ENCODE data around the gene PTPRN2.
"Not testable (repeated sequence)": the region's sequence is repeated elsewhere in the genome, so short reads cannot be mapped to it uniquely, and the experiment has no call there.

Gene PTPRN2

DNA sequence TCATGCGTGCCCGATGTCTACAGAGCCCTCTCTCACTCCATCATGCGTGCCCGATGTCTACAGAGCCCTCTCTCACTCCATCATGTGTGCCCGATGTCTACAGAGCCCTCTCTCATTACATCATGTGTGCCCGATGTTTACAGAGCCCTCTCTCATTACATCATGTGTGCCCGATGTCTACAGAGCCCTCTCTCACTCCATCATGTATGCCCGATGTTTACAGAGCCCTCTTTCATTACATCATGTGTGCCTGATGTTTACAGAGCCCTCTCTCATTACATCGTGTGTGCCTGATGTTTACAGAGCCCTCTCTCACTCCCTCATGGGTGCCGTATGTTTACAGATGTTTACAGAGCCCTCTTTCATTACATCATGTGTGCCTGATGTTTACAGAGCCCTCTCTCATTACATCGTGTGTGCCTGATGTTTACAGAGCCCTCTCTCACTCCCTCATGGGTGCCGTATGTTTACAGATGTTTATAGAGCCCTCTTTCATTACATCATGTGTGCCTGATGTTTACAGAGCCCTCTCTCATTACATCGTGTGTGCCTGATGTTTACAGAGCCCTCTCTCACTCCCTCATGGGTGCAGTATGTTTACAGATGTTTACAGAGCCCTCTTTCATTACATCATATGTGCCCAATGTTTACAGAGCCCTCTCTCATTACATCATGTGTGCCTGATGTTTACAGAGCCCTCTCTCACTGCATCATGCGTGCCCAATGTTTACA lies 739.7 kb downstream of the PTPRN2 start:
- DNase-seq: not testable (repeated sequence)

- not testable (repeated sequence) for DNase-seq
Observed at GRCh38 chr7:157846746-157847145, 740.9 kb downstream of the PTPRN2 start.

GRCh38 chr7:157846271-157846670 lies 741.4 kb downstream of the PTPRN2 start:
- DNase-seq: no peak

GRCh38 chr7:157845203-157845835 lies 742.3 kb downstream of the PTPRN2 start:
- no peak for DNase-seq

- DNase-seq: no peak
Observed at GRCh38 chr7:157844611-157845010, 743.0 kb downstream of the PTPRN2 start.

- DNase-seq: no peak
Observed at GRCh38 chr7:157844141-157844540, 743.5 kb downstream of the PTPRN2 start.

- DNase-seq: no peak
Observed at GRCh38 chr7:157843336-157844140, 744.1 kb downstream of the PTPRN2 start.

DNA sequence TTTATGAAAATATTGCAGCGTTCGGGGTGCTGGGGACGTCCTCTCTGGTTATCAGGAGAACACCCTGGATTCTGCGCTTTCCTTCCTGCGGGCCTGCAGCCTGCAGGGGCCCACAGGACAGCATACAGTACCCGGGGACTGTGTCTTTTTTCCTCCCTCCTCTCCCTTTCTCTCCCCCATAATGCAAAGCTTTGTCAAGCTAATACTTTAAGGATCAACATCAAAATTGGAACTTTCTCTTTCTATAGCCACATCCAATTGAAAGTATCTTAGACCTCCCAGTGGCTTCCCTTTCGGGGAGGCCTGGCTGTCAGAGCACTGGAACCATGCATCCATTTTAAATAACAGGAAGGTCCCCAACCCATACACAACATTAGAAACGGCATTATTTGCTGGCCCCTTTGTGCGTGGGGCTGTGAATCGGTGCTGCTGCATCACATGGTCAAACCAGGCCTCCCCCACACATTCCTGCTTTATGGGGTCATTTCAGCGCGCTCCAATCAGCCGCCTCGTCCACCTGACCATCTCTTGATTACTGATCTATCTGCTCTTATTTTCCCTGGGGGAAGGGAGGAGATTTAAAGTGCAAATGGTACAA lies 745.8 kb downstream of the PTPRN2 start:
- no peak for DNase-seq

DNA sequence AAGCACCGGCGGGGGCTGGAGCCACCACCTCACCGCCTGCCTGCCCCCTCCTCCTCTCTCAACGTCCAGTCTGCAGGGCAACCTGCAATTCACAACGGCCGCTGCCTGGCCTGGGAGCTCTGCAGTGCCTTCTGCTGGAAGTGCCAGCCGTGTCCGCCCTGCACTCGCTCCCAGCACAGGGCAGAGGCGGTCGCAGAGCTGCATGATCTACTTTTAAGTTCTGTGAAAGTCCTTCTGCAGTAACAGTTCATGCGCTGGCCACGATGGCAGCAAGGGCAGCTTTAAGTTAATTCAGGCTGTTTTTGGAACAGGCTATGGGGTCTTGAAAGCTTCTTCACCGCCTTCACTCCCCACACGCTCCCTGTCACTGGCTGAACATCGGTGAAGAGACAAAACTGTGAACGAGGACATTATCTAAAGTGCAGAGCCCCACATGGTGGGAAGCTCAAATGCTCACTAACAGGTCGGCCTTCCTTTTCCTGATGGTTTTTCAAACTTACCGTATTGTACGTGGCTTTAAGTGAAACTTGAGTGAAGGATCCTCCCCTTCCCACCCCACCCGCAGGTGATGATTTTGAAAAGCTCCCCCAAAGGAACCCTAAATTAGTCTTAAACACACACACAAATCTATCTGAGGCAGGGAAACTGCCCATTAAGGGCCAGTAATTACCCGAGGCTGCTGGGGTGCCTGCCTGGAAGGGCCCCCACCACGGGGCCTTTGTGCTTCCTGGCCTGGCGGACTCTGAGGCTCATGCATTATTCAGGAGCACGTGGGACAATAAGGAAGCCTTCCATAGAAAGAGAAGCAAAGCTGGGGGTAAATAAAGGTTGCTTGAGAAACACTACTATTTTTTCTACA lies 746.5 kb downstream of the PTPRN2 start:
- peak; percentile 82 for DNase-seq

DNA sequence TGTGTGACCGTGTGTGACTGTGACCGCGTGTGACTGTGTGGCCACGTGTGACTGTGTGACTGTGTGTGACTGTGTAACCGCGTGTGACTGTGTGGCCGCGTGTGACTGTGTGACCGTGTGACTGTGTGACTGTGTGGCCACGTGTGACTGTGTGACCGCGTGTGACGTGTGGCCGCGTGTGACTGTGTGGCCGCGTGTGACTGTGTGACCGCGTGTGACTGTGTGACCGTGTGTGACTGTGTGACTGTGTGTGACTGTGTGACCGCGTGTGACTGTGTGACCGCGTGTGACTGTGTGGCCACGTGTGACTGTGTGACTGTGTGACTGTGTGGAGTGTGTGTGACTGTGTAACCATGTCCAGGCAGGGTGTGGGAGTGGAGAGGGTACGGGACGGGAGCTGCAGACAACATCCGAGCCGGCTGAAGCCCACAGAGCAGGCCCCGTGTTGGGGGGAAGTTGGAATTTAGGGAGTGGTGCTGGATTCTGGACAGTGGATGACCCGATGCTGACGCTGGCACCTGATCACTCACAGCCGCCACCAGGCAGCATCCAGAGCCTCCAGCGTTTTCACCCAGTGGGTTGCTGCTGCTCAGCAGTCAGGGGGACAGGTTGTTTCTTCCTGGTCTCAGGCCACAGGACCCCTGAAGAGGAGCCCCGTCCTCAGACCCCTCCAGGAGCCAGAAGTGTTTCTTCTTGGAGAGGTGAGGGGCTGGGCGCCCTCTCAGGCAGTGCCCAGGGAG lies 747.3 kb downstream of the PTPRN2 start:
- DNase-seq: no peak

GRCh38 chr7:157839672-157840167 lies 747.9 kb downstream of the PTPRN2 start:
- DNase-seq: no peak

DNA sequence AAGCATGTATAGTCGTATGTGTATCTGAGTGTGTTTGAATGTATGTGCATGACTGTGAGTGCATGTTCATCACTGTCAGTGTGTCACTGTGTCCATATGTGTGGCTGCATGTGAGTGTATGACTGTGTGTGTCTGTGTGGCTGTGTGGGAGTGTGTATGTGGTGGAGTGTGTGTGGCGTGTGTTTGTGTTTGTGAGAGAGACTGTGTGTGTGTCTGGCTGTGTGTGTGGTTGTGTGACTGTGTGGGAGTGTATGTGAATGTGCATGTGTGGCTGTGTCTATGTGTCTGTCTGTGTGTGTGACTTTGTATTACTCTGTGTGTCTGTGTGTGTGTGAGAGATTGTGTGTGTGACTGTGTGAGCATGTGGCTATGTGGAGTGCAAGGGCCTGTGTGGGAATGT lies 748.4 kb downstream of the PTPRN2 start:
- DNase-seq: no peak

GRCh38 chr7:157837561-157837960 lies 750.1 kb downstream of the PTPRN2 start:
- DNase-seq: no peak

GRCh38 chr7:157837047-157837446 lies 750.6 kb downstream of the PTPRN2 start:
- DNase-seq: no peak

GRCh38 chr7:157834501-157835163 lies 753.0 kb downstream of the PTPRN2 start:
- no peak for DNase-seq

DNA sequence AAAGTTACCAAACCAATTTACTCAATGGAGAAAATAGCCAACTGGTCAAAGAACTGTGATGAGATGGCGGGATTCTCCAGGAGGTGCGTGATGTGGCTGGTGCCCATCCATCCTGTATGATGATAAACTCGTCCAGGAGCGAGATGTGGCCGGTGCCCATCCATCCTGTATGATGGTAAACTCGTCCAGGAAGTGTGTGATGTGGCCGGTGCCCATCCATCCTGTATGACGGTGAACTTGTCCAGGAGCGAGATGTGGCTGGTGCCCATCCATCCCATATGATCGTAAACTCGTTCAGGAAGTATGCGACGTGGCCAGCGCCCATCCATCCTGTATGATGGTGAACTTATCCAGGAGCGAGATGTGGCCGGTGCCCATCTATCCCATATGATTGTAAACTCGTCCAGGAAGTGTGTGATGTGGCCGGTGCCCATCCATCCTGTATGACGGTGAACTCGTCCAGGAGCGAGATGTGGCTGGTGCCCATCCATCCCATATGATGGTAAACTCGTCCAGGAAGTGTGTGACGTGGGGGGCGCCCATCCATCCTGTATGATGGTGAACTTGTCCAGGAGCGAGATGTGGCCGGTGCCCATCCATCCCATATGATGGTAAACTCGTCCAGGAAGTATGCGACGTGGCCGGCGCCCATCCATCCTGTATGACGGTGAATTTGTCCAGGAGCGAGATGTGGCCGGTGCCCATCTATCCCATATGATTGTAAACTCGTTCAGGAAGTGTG lies 754.6 kb downstream of the PTPRN2 start:
- no peak for DNase-seq

DNA sequence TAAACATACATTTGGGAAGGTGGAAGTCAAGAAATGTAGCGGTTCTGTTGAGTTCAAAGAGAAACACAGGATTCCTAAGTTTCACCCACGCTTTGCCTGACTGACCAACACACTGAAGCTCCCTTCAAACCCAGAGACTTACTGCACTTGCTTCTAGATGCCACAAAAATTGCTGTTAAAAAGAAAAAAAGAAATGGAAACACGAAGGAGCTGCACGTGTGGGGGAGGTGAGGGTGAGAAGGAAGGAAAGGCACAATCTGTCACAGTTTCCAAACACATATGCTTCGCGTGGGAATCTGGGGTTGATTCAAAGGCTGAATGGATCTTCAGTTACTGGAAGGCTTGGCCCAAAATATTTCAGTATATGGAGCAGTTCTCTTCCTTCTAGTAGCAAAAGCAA lies 755.2 kb downstream of the PTPRN2 start:
- no peak for DNase-seq

DNA sequence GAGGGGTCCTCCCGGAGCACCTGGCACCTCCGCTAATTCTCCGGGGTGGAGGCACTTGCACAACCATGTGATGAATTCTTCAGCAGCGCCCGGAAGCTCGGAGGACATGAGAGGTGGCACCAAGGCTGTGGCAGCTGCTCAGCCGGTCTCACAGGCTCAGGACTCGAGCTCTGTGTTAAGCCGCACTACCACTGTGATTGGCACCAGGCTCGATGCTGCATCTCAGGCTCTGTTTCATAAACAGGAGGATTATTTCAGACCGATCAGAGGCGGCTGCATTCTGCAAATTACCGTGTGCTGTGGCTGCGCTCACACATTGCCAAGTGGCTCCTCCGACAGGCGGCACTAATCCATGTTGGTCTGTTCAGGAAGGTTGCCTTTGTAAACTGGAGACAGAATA lies 755.6 kb downstream of the PTPRN2 start:
- no peak for DNase-seq

GRCh38 chr7:157831143-157831905 lies 756.3 kb downstream of the PTPRN2 start:
- DNase-seq: no peak
